Jurkat, Clone E6-1 (cell line): ENCODE results near the gene MACROH2A1.

ENCODE experiments used
- DNase-seq: peaks from one replicate; pipeline ENCODE4 v3.0.0-alpha.2; 2011; ENCODE audit warnings: low read depth, low spot score
- H3K4me3 ChIP-seq: 2 replicates; pipeline ENCODE4 v1.5.1; 2011; ENCODE audit warnings: mild to moderate bottlenecking, low read length, control low read depth, moderate library complexity

The MACROH2A1 gene

DNA sequence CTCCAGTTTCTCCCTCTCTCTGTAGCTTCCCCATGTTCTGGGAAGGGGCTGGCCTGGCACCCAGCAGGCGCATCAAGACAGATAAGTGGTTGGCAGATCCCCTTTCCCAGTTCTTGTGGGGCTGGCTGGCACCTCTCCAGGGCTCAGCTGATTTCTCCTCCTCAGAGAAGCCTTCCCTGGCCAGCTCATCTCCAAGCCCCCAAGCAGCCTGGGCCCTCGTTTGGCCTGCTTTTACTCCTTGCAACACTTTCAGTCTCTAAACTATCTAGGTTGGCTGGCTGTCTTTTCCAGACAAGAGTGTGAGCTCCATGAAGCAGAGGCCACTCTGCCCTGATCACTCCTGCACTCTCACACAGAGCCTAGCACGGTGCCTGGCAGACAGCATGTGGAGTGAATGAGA, 13.5 kb downstream of the MACROH2A1 start:
- no peak overlapping the region for H3K4me3 ChIP-seq
- no peak for DNase-seq

DNA sequence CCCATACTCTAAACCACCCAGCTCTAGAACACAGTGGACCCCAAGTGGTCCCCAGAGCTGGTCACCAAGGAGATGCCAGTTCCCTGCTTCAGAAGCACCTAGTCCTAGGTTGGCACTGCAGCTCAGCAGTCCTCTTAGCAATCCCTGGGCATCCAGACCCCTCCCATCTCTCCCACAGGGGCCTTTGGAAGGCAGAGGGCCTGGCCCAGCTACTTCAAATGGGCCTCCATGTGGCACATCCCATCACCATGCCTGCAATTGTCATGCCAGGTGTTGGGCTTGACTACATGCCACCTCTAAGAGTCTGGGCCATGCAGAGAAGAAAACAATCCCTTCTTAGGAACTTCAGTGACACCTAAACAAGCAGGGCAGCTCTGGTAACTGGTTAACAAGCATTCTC, 14.1 kb downstream of the MACROH2A1 start:
- DNase-seq, result no peak
- no peak overlapping the region for H3K4me3 ChIP-seq

DNA sequence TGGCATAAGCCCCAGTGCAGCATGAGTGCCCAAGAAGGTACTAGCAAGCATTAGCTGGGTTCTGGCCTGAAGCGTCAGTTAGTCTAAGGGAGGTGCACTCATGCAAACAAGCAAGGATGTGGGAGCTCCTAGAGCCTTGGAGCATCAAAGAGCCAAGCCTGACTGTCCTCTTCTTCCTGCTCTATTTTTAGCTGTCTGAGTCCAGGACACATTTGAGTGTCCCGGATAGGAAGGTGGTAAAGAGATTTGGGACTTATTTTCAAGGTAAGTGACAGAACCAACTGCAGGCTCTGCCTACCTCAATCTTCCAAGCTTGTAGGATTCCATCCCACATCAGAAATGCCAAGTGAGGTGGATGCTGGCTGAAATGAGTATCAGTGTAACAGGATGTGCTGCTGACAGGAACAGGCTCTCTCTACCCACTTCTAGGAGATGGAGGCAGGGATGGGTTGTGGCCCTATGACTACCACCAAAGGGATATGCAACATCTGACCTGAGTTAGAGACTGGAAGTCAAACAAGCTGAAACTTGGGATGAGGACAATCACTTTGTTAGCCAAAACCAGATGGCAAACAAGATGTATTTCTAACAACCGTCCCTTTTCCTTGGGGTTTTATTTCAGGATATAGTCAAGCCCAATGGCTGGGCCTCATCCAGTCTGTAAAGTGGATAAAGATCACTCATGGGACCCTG, 15.1 kb downstream of the MACROH2A1 start:
- H3K4me3 ChIP-seq, result no peak overlapping the region
- no peak for DNase-seq

DNA sequence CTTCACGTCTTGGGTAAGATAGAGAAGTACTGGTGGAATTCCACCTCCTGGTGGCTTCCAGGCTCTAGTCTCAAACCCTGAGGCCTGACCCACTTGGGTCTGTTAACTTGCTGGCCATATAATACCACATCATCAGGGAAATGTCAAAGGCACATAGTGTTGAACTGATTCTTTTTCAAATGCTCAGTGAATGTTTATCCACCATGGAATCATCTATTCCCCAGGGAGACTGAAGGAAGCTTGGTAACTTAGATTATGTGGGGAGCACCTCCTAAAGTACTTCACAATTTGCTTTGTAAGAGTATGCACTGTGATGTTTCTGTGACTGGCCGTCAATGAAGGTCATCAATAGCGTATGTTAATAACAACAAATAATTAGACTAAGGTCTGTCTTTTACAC, 16.1 kb downstream of the MACROH2A1 start:
- DNase-seq, result no peak
- no peak overlapping the region for H3K4me3 ChIP-seq

DNA sequence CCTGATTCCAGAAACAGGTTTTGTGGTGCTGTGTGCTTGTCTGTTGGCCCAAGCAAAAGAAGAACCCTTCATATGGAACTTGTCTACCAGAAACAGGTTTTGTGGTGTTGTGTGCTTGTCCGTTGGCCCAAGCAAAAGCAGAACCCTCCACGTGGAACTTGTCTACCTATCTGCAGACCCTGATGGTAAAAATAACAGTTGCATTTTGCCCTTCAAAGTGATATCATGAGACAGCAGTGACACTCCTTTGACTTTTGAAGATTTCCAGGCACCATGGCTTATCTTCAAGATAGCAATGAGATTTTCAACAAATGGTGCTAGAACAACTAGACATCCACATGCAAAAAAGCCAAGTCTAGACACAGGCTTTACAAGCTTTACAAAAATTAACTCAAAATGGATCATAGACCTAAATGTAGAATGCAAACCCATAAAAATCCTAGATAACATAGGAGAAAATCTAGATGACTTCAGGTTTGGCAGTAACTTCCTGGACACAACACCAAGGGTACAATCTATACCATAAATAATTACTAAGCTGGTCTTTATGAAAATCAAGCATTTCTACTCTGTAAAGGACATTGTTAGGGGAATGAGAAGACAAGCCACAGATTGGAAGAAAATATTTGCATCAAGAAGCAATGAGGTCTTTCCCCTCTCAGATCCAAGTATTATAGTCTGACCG, 16.8 kb downstream of the MACROH2A1 start:
- DNase-seq, result no peak
- H3K4me3 ChIP-seq, result no peak overlapping the region

DNA sequence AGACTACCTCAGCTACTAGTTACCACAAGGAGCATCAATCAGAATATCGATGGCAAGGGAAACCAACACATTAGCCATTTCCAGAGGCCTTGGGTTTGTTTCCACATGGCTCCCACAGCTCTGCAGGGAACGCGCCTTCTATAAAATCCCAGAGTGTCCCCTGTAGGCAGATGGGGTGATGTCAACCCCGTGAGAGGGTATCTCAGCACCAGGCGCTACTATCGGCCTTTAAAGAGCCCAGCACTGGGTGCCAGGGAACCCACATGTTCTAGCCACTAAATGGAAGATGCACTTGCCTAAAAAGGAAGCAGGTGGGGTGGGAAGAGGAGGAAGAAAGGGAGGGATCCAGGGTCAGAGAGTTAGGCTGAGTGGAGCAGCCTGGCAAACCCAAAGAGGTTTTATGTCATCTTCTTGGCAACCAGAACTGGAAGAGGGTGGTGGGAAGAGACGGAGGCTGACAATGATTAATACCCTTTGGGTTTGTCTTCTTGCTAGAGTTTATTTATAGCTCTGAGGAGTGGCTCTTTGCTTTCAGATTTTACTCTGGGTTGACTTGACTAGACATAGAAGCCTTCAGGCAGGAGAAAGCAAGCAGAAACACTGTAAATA, 19.9 kb downstream of the MACROH2A1 start:
- H3K4me3 ChIP-seq, result no peak overlapping the region
- DNase-seq, result no peak

DNA sequence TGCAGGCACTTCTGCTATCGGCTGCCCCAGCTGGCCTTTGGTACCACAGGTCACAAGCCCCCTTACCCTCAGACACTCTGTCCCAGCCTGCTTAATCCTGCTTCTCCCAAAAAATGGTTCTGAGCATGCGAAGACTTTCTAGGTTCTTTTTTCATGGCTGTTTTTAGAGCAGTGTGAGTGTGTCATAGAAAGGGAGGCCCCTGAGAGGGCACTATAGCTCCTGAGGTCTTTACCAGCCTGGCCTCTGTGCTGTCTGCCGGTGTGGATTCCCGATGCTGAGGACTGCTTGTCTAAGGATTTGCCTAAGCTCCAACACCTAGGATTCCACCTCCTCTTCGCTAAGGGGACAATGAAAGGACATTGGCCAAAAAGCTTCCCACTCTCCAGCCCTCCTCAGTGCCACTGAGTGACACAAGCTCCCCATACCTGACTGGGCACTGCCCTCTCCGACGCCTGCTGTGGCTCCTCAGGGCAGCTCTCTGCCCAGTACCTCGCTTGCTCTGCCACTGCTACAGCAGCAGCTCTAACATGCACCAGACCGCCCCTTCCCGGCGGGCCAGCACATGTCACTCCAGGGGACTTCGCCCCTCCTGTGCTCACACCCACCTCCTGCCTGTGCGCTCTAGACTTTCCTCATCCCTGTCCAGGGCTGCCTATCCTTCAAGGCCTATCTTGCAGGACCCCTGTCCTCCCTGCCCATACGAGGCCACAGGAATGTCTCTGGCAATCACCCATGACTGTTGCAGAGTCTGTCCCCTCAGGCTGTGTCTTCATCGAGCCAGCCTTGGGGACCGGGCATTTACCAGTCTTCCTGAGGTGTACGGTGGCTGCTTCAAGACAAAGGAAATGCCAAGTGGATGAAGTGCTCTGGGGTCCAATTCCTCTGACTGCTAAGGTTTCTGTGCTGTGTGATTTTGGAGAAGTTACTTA, 21.0 kb downstream of the MACROH2A1 start:
- H3K4me3 ChIP-seq, result peak overlapping the region; percentile 39
- no peak for DNase-seq

DNA sequence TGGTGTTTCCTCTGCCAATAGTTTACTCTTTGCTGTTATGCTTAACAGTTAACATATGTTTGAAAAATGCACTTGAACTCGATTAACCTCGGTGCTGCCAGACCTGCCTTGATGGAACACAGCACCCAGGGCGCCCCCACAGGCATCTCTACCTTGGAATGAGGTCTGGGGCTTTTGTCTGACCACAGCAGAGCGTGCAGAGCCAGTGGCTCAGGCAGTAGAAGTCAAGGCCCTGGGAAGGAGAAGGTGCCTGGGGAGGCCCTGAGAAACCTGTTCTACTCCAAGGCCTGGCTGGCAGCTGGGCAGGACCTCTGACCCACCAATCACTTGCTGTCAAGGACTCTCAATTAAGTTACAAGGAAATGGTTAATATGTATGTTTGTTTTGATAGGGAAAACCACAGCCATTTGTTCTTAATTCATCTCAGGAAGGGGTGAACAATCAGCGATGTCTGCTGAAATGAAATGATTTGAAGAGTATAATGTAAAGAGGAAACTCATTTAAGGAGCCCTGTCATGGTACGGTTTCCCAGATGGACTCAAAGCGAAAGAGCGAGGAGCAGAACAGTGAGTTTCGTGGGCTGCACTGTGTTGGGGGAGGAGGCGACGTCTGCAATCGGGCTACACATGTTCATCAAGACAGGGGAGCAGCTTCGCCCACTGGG, 21.9 kb downstream of the MACROH2A1 start:
- H3K4me3 ChIP-seq, result peak overlapping the region; percentile 39
- peak; percentile 86 for DNase-seq

DNA sequence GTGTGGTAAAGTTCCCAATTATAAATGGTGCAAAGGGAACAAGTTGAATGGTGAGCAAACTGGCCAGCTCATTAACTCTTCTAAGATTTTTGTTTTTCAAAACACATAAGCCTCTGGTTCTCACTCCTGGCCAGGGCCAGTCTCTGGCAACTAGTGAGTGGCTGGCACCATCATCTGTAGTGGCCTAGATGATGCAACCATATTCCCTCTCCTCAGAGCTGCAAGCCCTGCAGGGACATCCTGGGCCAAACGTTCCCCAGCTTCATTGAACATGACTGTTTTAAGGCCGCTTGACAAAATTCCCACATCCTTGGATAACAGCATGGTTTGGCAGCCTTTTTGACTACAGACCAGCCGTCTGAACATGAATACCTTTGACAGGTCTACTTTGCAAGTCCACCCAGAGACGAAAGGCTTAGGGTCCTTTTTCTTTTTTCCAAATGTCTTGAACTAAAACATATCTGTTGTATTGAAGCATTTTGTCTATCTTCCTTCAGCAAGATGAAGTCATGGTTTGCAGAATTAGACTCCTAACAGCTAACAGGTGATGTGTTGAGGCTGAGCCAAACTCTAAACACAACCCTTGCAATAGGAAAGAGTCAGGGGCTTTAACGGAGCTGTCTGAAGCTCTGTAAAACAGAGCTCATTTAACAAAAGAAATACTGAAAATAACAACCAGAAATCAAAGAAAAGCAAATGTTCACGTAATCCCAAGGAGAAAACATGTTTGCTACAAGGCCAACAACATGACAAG, 23.8 kb downstream of the MACROH2A1 start:
- H3K4me3 ChIP-seq, result no peak overlapping the region
- DNase-seq, result no peak

DNA sequence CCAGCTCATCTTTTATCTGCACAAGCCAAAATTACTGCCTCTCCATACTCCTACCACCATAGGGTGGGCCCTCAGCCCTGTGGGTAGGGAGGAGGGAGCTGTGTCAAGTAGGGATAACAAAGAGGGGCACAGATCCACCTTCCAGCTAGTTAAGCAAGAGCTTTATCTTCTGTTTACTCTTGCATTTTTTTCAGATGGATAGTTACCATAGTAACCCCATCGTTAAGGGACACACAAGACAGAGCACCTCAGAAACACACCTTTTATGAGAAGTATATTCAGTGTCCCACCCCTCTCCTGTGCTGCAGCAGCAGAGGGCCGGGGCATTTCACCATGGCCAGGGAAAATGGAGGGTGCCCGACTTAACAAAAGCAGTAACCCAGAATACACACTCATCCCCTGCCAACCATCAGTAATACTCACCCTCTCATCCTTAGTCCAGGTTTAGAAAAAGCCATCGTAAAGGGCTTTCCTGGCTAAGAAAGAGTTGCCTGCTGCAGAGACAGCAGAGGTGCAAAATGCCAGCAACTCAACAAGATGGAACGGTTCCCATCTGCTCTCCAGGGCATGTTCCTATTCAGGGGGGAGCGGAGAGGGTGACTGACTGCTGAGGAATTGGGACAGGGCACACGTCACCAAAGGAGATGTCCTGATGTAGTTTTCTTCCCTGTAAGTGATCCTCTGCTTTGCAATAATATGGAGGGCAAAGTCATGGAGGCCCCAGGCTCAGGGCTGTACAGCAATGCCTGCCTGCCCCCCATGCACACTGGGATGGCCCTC, 25.1 kb downstream of the MACROH2A1 start:
- DNase-seq, result no peak
- H3K4me3 ChIP-seq, result peak overlapping the region; percentile 47

DNA sequence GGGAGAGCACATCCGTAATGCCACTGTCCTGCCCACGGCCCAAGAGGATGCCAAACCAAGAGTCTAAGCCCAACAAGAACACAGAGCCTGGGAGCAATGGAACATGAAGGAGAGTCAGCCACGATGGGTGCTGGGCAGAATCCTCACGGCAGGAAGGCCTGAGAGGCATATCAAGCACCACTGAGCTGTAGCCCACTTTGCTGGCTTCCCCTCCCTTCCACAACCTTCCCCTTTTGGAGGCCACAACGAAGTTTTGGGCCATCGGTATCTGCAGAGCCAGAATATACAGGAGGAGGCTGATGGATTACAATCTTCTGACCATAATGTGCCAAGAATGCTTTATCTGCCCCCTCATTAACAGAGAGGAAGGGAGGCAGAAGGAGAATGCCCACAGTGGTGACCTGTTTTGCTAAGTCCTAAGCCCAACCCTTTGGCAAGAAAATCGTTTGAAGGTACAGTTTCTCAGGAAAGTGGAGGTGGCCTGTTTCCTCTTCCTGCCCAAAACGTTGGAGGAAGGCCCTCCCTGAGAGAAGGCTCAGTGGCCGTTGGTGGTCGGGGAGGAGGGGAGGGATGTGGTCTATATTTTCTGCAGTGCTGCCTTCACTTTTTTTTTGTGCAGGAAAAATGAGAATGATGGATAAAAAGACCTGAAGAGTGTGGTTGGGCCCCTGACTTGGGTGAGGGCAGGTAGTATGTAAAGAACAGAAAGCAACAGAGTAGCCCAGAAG, 26.2 kb downstream of the MACROH2A1 start:
- peak; percentile 93 for DNase-seq
- H3K4me3 ChIP-seq, result peak overlapping the region; percentile 47

DNA sequence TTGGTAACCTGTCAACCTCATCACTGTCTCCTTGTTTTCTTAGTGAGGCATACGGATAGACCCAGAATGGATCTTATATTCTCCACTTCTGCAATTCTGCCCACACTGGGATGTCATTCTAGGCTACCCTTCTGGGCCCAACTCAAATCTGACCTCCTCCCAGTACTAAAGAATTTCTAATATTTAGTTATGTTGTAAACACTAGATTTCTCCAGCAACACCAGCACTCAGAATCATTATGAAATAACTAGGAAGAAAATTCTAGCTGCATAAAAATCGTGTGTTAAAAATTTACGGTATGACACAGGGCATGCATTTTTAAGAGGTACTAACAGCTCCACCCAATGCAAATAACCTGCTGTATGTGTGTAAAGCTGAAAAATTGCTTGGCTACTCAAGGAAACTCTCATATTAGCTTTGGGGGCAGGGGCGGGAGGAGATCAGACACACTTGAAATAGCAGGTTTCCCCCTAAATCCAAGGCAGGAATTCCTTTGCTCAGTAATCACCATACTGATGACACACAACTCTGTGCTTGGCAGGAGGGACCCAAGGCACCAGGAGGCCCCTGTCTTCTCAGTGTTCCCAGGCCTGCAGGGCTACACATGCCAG, 27.3 kb downstream of the MACROH2A1 start:
- no peak for DNase-seq
- H3K4me3 ChIP-seq, result no peak overlapping the region

DNA sequence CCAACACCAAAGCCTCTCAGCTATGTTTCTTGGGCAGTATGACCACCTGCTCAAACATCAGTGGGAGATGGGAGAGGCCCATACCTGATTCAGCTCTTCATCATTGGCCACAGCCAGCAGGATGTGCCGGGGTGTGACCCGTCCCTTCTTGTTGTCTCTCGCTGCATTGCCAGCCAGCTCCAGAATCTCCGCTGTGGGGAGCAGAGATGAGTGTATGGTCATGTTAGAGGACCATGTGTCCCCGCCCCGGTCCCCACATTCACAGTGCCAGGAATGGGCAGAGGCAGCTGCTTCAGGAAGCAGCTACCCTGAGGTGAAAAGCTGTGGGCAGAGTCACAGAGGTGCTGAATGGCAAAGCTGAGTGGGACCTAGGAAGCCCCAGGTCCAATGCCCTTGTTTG, 29.1 kb downstream of the MACROH2A1 start:
- H3K4me3 ChIP-seq, result no peak overlapping the region
- DNase-seq, result no peak

DNA sequence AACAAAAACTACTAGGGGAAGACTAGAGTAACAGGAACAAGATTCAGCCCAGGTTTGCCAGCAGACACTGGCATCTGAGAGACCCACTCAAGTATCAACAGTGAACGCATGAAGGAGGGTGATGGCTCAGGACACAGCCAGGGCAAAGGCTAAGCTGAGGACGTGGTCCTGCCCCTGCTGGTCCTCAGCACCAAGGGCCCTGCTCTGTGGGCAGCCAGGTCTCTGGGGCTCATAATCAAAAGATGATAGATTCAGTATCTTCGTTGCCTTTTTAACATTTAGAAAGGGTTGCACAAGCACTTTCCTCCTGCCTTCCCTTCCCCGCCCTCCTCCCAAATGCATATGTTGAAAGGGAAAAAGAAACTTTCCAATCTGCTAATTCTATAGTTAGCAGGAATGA, 31.5 kb downstream of the MACROH2A1 start:
- DNase-seq, result no peak
- H3K4me3 ChIP-seq, result no peak overlapping the region

DNA sequence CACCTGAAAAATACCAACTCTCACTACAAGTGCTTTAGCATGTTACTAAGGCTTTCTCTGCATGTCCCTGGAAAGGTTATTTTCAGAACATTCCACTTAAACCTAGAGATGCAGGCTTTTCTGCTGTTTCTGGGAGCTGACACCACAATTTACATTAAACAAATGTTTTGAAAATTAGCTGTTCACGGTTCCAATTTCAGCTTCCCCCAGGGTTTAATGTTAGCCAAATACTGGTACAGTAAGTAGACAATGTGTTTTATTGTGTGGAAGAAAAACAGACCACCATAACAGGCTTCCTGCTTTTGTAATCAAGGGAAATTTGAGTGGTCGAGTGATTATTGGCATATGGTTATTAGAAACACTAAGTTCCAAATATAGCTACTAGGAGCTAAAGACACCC, 32.0 kb downstream of the MACROH2A1 start:
- H3K4me3 ChIP-seq, result no peak overlapping the region

DNA sequence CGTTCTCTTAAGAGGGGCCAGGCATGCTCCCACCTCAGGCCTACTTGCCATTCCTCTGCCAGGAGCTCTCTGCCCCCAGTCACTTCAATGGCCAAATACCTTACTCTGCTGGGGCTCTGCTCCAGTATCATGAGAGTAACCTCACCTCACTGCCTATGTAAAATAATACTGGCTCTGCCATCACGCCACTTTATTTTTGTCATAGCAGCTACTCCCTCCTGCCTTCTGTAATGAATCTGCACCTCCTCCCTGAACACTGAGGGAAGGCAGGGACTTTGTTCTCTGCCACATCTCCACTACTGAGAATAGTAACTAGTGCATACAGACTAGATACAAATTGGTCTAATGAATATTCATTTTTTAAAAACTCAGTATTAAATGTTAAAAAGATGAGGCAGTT, 33.8 kb downstream of the MACROH2A1 start:
- DNase-seq, result no peak
- H3K4me3 ChIP-seq, result no peak overlapping the region

More for the DNA sequence above, 32.0 kb downstream of the MACROH2A1 start:
- DNase-seq, result no peak
